OCI-LY3 (cell line): Measurements from ENCODE around the gene CRYBG1.
A peak's percentile ranks its signal among the peaks of the same experiment; 100 is the strongest.

ENCODE experiments used
- H2AFZ ChIP-seq: fragments of 200-600, 300-600 bp; shearing (Covaris generic); 2 replicates; pipeline ENCODE4 v1.6.0; 2014; ENCODE audit warnings: antibody characterized with exemption, low read depth, low read length
- H3K27ac ChIP-seq: fragments of 200-600, 300-600 bp; sonication (generic); 2 replicates; pipeline ENCODE4 v1.5.1; 2014; ENCODE audit warnings: mild to moderate bottlenecking, low read length, moderate library complexity, mixed read lengths
- H3K27me3 ChIP-seq: fragments of 200-600, 300-600 bp; sonication (generic); 2 replicates; pipeline ENCODE4 v1.6.1; 2014; ENCODE audit warnings: low read depth, low read length, mixed read lengths
- H3K36me3 ChIP-seq: fragments of 200-600, 300-600 bp; sonication (generic); replicated peaks from 2 replicates; pipeline ENCODE3; 2014; ENCODE audit warnings: low read depth, low read length, mixed read lengths
- H3K4me1 ChIP-seq: fragments of 300-600, 200-600 bp; sonication (generic); 2 replicates; pipeline ENCODE4 v1.6.1; 2014; ENCODE audit warnings: low read length, mixed read lengths
- H3K4me2 ChIP-seq: fragments of 200-600, 300-600 bp; sonication (generic); 2 replicates; pipeline ENCODE4 v1.6.1; 2014; ENCODE audit warnings: low read length, mixed read lengths
- H3K4me3 ChIP-seq: fragments of 300-600, 200-600 bp; sonication (generic); 2 replicates; pipeline ENCODE4 v1.5.1; 2014; ENCODE audit warnings: antibody characterized with exemption, mild to moderate bottlenecking, low read length, moderate library complexity
- H3K79me2 ChIP-seq: fragments of 300-600, 200-600 bp; shearing (Covaris generic); 2 replicates; pipeline ENCODE4 v1.6.1; 2014; ENCODE audit warnings: mild to moderate bottlenecking, low read length, mixed read lengths
- H3K9ac ChIP-seq: fragments of 300-600, 200-600 bp; shearing (Covaris generic); 2 replicates; pipeline ENCODE4 v1.6.0; 2014; ENCODE audit warnings: mild to moderate bottlenecking, low read length, moderate library complexity
- H3K9me3 ChIP-seq: fragments of 200-600, 300-600 bp; shearing (Covaris generic); 2 replicates; pipeline ENCODE4 v1.6.1; 2014; ENCODE audit warnings: low read length, mixed read lengths; ENCODE audit not compliant: insufficient read depth
- H4K20me1 ChIP-seq: fragments of 200-600, 300-600 bp; sonication (generic); 2 replicates; pipeline ENCODE4 v1.6.1; 2016; ENCODE audit warnings: low read length, mixed read lengths; ENCODE audit not compliant: insufficient read depth
- CTCF ChIP-seq: fragments of 200-600, 300-600 bp; sonication (generic); IDR thresholded peaks from 2 replicates; pipeline ENCODE4 v1.5.1; 2014; ENCODE audit warnings: antibody characterized with exemption, low read length, low read depth
- EZH2phosphoT487 ChIP-seq: fragments of 200-600 bp; shearing (Covaris generic); IDR thresholded peaks from 2 replicates; pipeline ENCODE4 v1.6.1; 2018; ENCODE audit warnings: antibody characterized with exemption, mixed run types, low read depth

CRYBG1 gene

GRCh38 chr6:106475284-106475683 is 114.8 kb downstream of the CRYBG1 start:
- H3K36me3 ChIP-seq: no peaks in the 10 kb centered on the region
- peaks cover 7% of the 10 kb centered on the region for H3K4me1 ChIP-seq
- no peaks in the 10 kb centered on the region for H4K20me1 ChIP-seq
- peak overlapping the region; percentile 25; the same call in 1 of the 2 replicates for H2AFZ ChIP-seq
- no peaks in the 10 kb centered on the region for H3K79me2 ChIP-seq
- H3K9ac ChIP-seq: no peak overlapping the region
- no peak for TF ChIP-seq CTCF
- no peak overlapping the region for H3K27ac ChIP-seq
- H3K9me3 ChIP-seq: no peaks in the 10 kb centered on the region
- H3K27me3 ChIP-seq: no peaks in the 10 kb centered on the region
- H3K4me3 ChIP-seq: no peak overlapping the region
- H3K4me2 ChIP-seq: no peak overlapping the region

- Histone ChIP-seq H2AFZ (no peak overlapping the region), H4K20me1 (no peaks in the 10 kb centered on the region), H3K36me3 (no peaks in the 10 kb centered on the region), H3K79me2 (no peaks in the 10 kb centered on the region), H3K4me3 (no peak overlapping the region), H3K27ac (no peak overlapping the region), H3K27me3 (no peaks in the 10 kb centered on the region), H3K4me1 (peaks cover 7% of the 10 kb centered on the region), H3K9me3 (no peaks in the 10 kb centered on the region), H3K4me2 (0 out of 2 replicates have a peak overlapping the region, but pooled peaks have one; percentile 8), H3K9ac (no peak overlapping the region)
- no peak for TF ChIP-seq EZH2phosphoT487
- no peak for TF ChIP-seq CTCF
These were observed 116.0 kb downstream of the CRYBG1 start for GRCh38 chr6:106476331-106477105.

GRCh38 chr6:106477146-106477545 is 116.6 kb downstream of the CRYBG1 start:
- TF ChIP-seq EZH2phosphoT487: no peak
- TF ChIP-seq CTCF: no peak
- H3K4me1 ChIP-seq: peaks cover 7% of the 10 kb centered on the region
- no peaks in the 10 kb centered on the region for H3K27me3 ChIP-seq
- no peaks in the 10 kb centered on the region for H4K20me1 ChIP-seq
- H3K4me3 ChIP-seq: no peak overlapping the region
- H3K36me3 ChIP-seq: no peaks in the 10 kb centered on the region
- H3K9me3 ChIP-seq: no peaks in the 10 kb centered on the region
- H3K27ac ChIP-seq: no peak overlapping the region
- no peaks in the 10 kb centered on the region for H3K79me2 ChIP-seq
- no peak overlapping the region for H2AFZ ChIP-seq
- no peak overlapping the region for H3K9ac ChIP-seq
- 0 out of 2 replicates have a peak overlapping the region, but pooled peaks have one; percentile 8 for H3K4me2 ChIP-seq

- no peaks in the 10 kb centered on the region for H3K36me3 ChIP-seq
- no peak overlapping the region for H3K9ac ChIP-seq
- no peak overlapping the region for H2AFZ ChIP-seq
- H3K4me3 ChIP-seq: no peak overlapping the region
- no peak overlapping the region for H3K27ac ChIP-seq
- TF ChIP-seq CTCF (no peak), EZH2phosphoT487 (no peak)
- no peak overlapping the region for H3K4me2 ChIP-seq
- no peaks in the 10 kb centered on the region for H3K9me3 ChIP-seq
- peaks cover 7% of the 10 kb centered on the region for H3K4me1 ChIP-seq
- H3K79me2 ChIP-seq: no peaks in the 10 kb centered on the region
- H4K20me1 ChIP-seq: no peaks in the 10 kb centered on the region
- H3K27me3 ChIP-seq: no peaks in the 10 kb centered on the region
These were observed 117.3 kb downstream of the CRYBG1 start for GRCh38 chr6:106477790-106478189.
